PFSK-1 (cell line): Measurements from ENCODE around the gene JCHAIN.

Source experiments
- POLR2AphosphoS5 ChIP-seq: IDR thresholded peaks from 2 replicates; pipeline ENCODE4 v1.6.1; 2012; ENCODE audit warnings: low read depth, mild to moderate bottlenecking, control low read depth, low read length, moderate library complexity
- SIN3A ChIP-seq: IDR thresholded peaks from 2 replicates; pipeline ENCODE4 v1.6.1; 2012; ENCODE audit warnings: mild to moderate bottlenecking, low read length, moderate library complexity, borderline replicate concordance; ENCODE audit not compliant: insufficient read depth
- TAF1 ChIP-seq: IDR thresholded peaks from 2 replicates; pipeline ENCODE4 v1.6.1; 2012; ENCODE audit warnings: low read length, control low read depth, borderline replicate concordance; ENCODE audit not compliant: insufficient read depth
- TF ChIP-seq, protein P1 (sequence below), 2 experiments: IDR thresholded peaks; 2 replicates each; pipeline versions ENCODE4 v1.6.1 to v1.8.0; 2011 to 2012; ENCODE audit warnings: low read depth in 2 of 2, low read length in 2 of 2, control low read depth in 1 of 2, inconsistent platforms in 1 of 2, mild to moderate bottlenecking in 1 of 2, moderate library complexity in 1 of 2; ENCODE audit not compliant: insufficient read depth in 1 of 2

- TF ChIP-seq TAF1: no peak
- no peak for TF ChIP-seq POLR2AphosphoS5
- TF ChIP-seq SIN3A: no peak
- TF ChIP-seq, protein P1, sequence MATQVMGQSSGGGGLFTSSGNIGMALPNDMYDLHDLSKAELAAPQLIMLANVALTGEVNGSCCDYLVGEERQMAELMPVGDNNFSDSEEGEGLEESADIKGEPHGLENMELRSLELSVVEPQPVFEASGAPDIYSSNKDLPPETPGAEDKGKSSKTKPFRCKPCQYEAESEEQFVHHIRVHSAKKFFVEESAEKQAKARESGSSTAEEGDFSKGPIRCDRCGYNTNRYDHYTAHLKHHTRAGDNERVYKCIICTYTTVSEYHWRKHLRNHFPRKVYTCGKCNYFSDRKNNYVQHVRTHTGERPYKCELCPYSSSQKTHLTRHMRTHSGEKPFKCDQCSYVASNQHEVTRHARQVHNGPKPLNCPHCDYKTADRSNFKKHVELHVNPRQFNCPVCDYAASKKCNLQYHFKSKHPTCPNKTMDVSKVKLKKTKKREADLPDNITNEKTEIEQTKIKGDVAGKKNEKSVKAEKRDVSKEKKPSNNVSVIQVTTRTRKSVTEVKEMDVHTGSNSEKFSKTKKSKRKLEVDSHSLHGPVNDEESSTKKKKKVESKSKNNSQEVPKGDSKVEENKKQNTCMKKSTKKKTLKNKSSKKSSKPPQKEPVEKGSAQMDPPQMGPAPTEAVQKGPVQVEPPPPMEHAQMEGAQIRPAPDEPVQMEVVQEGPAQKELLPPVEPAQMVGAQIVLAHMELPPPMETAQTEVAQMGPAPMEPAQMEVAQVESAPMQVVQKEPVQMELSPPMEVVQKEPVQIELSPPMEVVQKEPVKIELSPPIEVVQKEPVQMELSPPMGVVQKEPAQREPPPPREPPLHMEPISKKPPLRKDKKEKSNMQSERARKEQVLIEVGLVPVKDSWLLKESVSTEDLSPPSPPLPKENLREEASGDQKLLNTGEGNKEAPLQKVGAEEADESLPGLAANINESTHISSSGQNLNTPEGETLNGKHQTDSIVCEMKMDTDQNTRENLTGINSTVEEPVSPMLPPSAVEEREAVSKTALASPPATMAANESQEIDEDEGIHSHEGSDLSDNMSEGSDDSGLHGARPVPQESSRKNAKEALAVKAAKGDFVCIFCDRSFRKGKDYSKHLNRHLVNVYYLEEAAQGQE (IDR thresholded peaks at IDR 0.05; ENCODE audit: insufficient read depth in 1 of 2, low read depth in 2 of 2, low read length in 2 of 2): no peak
These were observed 11.7 kb downstream of the JCHAIN start for GRCh38 chr4:70654605-70655011.
